Measurements from ENCODE around the gene SLC16A8. TPM values are rescaled to one million over a fixed set of nuclear protein-coding genes. Genes with fewer than 3 reads are reported as not detected.

Gene SLC16A8
- total and polyA plus RNA-seq, 2 donors (not counting 1 experiment from before 2014, with no cell fraction given): not detected

GRCh38 chr22:38036392-38037062 is 47.5 kb downstream of the SLC16A8 start:
- Histone ChIP-seq H3K4me3 (ENCODE audit: control extremely low read depth in 1 of 5, extremely low read depth in 1 of 5, insufficient read depth in 1 of 5, low read depth in 2 of 5, low read length in 4 of 5) (no peak overlapping the region), H3K27ac (ENCODE audit: low read length in 2 of 2) (no peak overlapping the region), H3K36me3 (replicated peaks in 1 of 2; ENCODE audit: control extremely low read depth in 1 of 2, control insufficient read depth in 1 of 2, extremely low read depth in 1 of 2, insufficient read depth in 2 of 2, low read length in 1 of 2) (no peaks in the 10 kb centered on the region), H2AFZ (ENCODE audit: insufficient read depth, low read depth, low read length, poor library complexity, severe bottlenecking) (no peak overlapping the region), H3K27me3 (replicated peaks in 1 of 4; ENCODE audit: control extremely low read depth in 1 of 4, control insufficient read depth in 3 of 4, insufficient read depth in 4 of 4, low read length in 3 of 4) (no peaks in the 10 kb centered on the region), H3K79me2 (ENCODE audit: control insufficient read depth, insufficient read depth, low read length) (no peaks in the 10 kb centered on the region), H4K20me1 (ENCODE audit: control insufficient read depth, insufficient read depth, low read length, poor library complexity, severe bottlenecking) (no peaks in the 10 kb centered on the region), H3K9ac (ENCODE audit: low read length) (no peak overlapping the region), H3K9me3 (ENCODE audit: control extremely low read depth in 1 of 3, control insufficient read depth in 2 of 3, insufficient read depth in 1 of 3, low read length in 2 of 3) (no peaks in the 10 kb centered on the region), H3K4me1 (ENCODE audit: control insufficient read depth in 2 of 2, insufficient read depth in 2 of 2, low read length in 2 of 2) (no peaks in the 10 kb centered on the region), H3K4me2 (replicated peaks; ENCODE audit: low read depth, low read length, poor library complexity, severe bottlenecking) (no peak overlapping the region)
- no peak for TF ChIP-seq EZH2 (IDR thresholded peaks at IDR 0.05; ENCODE audit: borderline replicate concordance, insufficient read depth, low read depth, low read length, poor library complexity, severe bottlenecking)
- TF ChIP-seq CTCF (IDR thresholded peaks at IDR 0.05): no peak
- Mint-ChIP-seq H3K4me3 (no peak overlapping the region), H3K4me1 (no peaks in the 10 kb centered on the region), H3K27ac (no peak overlapping the region), H3K9me3 (ENCODE audit: insufficient read depth) (no peaks in the 10 kb centered on the region), H3K27me3 (peaks cover 12% of the 10 kb centered on the region)
- CTCF ChIA-PET: no interaction called here
- no peak for DNase-seq
- intact Hi-C loops (cut with micrococcal nuclease): no loop called here
- 81% methylated on average over 9 of the region's 10 CpGs for WGBS (ENCODE audit: insufficient coverage)
- POLR2A ChIA-PET: no interaction called here
- no peak for ATAC-seq (ENCODE audit: low read depth)

- no peak overlapping the region for H3K4me2 ChIP-seq (replicated peaks; ENCODE audit: low read depth, low read length, poor library complexity, severe bottlenecking)
Measured at GRCh38 chr22:38035530-38035885, 48.5 kb downstream of the SLC16A8 start.

More at GRCh38 chr22:38035530-38035885, 48.5 kb downstream of the SLC16A8 start:
- Mint-ChIP-seq H3K9me3 (ENCODE audit: insufficient read depth) (no peaks in the 10 kb centered on the region), H3K27me3 (peaks cover 10% of the 10 kb centered on the region), H3K27ac (no peak overlapping the region), H3K4me1 (no peaks in the 10 kb centered on the region), H3K4me3 (no peak overlapping the region)
- Histone ChIP-seq H3K27me3 (replicated peaks in 1 of 4; ENCODE audit: control extremely low read depth in 1 of 4, control insufficient read depth in 3 of 4, insufficient read depth in 4 of 4, low read length in 3 of 4) (no peaks in the 10 kb centered on the region), H3K36me3 (replicated peaks in 1 of 2; ENCODE audit: control extremely low read depth in 1 of 2, control insufficient read depth in 1 of 2, extremely low read depth in 1 of 2, insufficient read depth in 2 of 2, low read length in 1 of 2) (no peaks in the 10 kb centered on the region), H3K4me3 (ENCODE audit: control extremely low read depth in 1 of 5, extremely low read depth in 1 of 5, insufficient read depth in 1 of 5, low read depth in 2 of 5, low read length in 4 of 5) (no peak overlapping the region), H3K4me1 (ENCODE audit: control insufficient read depth in 2 of 2, insufficient read depth in 2 of 2, low read length in 2 of 2) (no peaks in the 10 kb centered on the region), H3K27ac (ENCODE audit: low read length in 2 of 2) (no peak overlapping the region), H3K9ac (ENCODE audit: low read length) (no peak overlapping the region), H2AFZ (ENCODE audit: insufficient read depth, low read depth, low read length, poor library complexity, severe bottlenecking) (no peak overlapping the region), H3K9me3 (ENCODE audit: control extremely low read depth in 1 of 3, control insufficient read depth in 2 of 3, insufficient read depth in 1 of 3, low read length in 2 of 3) (no peaks in the 10 kb centered on the region), H3K79me2 (ENCODE audit: control insufficient read depth, insufficient read depth, low read length) (no peaks in the 10 kb centered on the region), H4K20me1 (ENCODE audit: control insufficient read depth, insufficient read depth, low read length, poor library complexity, severe bottlenecking) (no peaks in the 10 kb centered on the region)
- intact Hi-C loops (cut with micrococcal nuclease): no loop called here
- POLR2A ChIA-PET: no interaction called here
- TF ChIP-seq CTCF (IDR thresholded peaks at IDR 0.05): no peak
- TF ChIP-seq EZH2 (IDR thresholded peaks at IDR 0.05; ENCODE audit: borderline replicate concordance, insufficient read depth, low read depth, low read length, poor library complexity, severe bottlenecking): no peak
- CTCF ChIA-PET: no interaction called here
- 69% methylated on average over 6 of the region's 9 CpGs for WGBS (ENCODE audit: insufficient coverage)
- no peak for ATAC-seq (ENCODE audit: low read depth)
- no peak for DNase-seq
